Measurements from ENCODE around the gene TNF.
A peak's percentile ranks its signal among the peaks of the same experiment; 100 is the strongest.

The TNF gene

DNA sequence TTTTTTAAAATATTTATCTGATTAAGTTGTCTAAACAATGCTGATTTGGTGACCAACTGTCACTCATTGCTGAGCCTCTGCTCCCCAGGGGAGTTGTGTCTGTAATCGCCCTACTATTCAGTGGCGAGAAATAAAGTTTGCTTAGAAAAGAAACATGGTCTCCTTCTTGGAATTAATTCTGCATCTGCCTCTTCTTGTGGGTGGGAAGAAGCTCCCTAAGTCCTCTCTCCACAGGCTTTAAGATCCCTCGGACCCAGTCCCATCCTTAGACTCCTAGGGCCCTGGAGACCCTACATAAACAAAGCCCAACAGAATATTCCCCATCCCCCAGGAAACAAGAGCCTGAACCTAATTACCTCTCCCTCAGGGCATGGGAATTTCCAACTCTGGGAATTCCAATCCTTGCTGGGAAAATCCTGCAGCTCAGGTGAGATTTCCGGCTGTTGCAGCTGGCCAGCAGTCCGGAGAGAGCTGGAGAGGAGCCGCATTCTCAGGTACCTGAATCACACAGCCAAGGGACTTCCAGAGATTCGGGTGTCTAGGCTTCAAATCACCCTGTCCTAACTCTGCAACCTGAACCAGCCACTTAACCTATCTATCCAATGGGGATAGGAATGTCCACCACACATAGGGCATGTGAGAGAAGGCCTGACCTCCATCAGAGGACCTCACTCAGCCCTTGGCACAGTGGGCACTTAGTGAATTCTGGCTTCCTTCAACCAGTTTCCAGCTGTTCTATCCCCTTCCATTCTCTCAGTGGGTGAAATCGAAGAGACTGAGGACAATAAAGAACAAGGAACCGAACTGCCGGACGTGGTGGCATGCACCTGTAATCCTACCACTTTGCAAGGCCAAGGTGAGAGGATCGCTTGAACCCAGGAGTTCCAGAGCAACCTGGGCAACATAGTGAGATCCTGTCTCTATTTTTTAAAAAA lies 3.1 kb downstream of the TNF start:
- no peak for TF ChIP-seq CTCF (IDR thresholded peaks at IDR 0.05; ENCODE audit: low read depth, low read length, missing control alignments)
- DNase-seq (ENCODE audit: low read depth) = no peak
- peak overlapping the region; percentile 79 for H3K4me3 ChIP-seq (ENCODE audit: low read depth, low read length)

- no peak for DNase-seq (ENCODE audit: low read depth)
- peak overlapping the region; percentile 79; the same call in 1 of the 2 replicates for H3K4me3 ChIP-seq (ENCODE audit: low read depth, low read length)
- TF ChIP-seq CTCF (IDR thresholded peaks at IDR 0.05; ENCODE audit: low read depth, low read length, missing control alignments) = no peak
Observed at GRCh38 chr6:31579119-31579505, 3.7 kb downstream of the TNF start.

DNA sequence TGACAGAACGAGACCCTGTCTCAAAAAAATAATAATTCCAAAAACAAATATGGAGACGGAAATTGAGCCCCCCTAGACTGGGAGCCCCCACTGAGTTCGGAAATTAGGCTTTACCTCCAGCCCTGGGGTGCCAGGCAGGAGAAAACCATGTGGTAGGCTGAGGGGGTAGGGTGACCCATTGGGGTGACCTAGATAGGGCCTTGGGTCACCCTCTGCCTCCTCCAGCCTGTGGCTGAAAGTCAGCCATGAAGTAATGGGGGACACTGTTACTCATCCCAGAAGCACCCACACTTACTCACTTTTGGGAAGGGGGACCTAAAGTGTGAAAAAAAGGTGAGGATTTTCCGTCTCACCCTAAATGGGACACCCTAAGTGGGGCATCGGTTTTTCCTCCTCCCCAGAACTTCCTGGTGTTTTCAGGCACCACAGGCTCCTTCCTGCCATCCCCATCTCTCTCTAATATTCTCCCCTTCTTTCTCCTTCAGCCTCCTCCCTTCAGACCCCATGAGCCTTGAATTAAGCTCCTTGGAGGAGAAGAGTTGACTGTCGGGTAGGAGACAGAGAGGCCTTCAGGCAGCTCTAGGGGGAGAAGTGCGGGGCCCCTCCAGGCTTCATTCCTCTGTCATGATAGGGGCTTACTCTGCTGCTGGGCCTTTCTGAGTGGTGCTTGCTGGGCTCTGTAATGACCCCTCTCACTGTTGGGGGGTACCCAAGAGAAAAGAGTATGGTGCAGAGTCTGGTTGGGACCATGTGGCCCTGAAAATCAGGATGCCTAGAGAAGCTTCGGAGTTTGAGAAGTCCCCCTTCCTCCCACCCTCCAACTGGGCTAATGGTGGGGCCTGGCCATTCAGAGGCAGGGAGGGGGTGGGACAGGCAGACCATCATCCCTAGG lies 4.4 kb downstream of the TNF start:
- no peak for TF ChIP-seq CTCF (IDR thresholded peaks at IDR 0.05; ENCODE audit: low read depth, low read length, missing control alignments)
- H3K4me3 ChIP-seq (ENCODE audit: low read depth, low read length) = peak overlapping the region; percentile 87
- no peak for DNase-seq (ENCODE audit: low read depth)

DNA sequence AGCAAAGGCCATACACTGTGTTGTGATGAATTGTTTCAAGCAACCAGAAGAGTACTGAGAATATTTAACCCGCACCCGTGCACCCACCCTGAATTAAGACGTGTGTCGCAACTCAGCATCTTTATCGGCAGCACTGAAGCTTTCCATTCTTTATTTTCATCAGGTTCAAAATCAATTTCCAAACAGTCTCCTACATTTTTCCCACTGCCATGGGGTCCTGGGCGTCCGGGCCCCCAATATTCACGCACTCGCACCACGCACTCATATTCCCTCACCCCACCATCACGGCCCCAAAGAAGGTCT lies 5.0 kb downstream of the TNF start:
- no peak for TF ChIP-seq CTCF (IDR thresholded peaks at IDR 0.05; ENCODE audit: low read depth, low read length, missing control alignments)
- H3K4me3 ChIP-seq (ENCODE audit: low read depth, low read length) = peak overlapping the region; percentile 87
- no peak for DNase-seq (ENCODE audit: low read depth)

DNA sequence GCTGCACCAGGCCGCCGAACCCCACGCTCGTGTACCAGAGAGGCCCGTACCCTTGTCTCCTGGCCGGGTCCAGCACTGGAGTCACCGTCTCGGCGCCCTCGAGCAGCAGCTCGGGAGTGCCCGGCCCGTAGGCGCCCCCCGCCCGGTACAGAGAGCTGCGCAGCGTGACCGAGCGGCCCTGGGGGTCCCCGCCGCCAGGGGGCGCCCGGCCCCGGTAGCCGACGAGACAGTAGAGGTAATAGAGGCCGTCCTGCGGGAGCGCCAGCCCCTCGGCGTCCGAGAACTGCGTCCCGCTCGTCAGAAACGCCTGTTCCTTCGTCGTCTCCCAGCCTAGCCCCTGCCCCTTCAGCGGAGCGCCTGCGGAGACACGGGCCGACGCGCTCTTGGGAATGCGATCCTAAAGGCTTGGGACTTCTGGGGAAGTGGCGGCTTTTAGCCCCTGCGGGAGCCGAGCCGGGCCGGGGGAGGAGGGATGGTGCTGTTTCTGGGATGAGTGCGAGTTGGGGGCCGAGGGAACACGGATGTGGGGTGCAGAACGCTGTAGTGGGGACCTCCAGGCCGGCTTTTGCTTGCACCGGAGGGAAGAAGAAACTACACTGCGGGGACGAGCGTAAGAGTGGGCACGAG lies 5.6 kb downstream of the TNF start:
- no peak for DNase-seq (ENCODE audit: low read depth)
- peak; percentile 96 for TF ChIP-seq CTCF (IDR thresholded peaks at IDR 0.05; ENCODE audit: low read depth, low read length, missing control alignments)
- H3K4me3 ChIP-seq (ENCODE audit: low read depth, low read length) = peak overlapping the region; percentile 87

- TF ChIP-seq CTCF (IDR thresholded peaks at IDR 0.05; ENCODE audit: low read depth, low read length, missing control alignments) = no peak
- no peak for DNase-seq (ENCODE audit: low read depth)
Observed at GRCh38 chr6:31581434-31582229, 6.3 kb downstream of the TNF start.

More at GRCh38 chr6:31581434-31582229, 6.3 kb downstream of the TNF start:
- H3K4me3 ChIP-seq (ENCODE audit: low read depth, low read length) = peak overlapping the region; percentile 87
